ENCODE data around the gene PCNX4.

DNA sequence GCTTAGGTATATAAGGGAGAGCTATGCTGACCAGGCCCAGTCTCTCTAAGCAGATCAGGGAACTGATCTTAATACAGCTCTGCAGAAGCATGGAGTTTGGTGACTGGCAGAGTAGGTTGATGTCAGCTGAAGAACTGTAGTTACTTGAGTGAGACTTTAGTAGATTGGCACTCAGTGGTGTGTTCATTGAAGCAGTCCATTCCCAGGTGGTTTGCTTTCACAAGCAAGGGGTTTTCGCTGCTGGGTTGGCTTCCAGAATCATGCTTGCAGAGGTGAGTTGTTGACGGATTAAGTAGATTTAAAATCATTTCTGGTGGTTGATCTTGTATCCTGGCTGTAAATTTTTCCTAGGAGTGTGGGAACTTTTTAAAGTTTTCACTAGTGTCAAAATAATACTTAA is 80.0 kb downstream of the PCNX4 start:
- TF ChIP-seq, protein P1, sequence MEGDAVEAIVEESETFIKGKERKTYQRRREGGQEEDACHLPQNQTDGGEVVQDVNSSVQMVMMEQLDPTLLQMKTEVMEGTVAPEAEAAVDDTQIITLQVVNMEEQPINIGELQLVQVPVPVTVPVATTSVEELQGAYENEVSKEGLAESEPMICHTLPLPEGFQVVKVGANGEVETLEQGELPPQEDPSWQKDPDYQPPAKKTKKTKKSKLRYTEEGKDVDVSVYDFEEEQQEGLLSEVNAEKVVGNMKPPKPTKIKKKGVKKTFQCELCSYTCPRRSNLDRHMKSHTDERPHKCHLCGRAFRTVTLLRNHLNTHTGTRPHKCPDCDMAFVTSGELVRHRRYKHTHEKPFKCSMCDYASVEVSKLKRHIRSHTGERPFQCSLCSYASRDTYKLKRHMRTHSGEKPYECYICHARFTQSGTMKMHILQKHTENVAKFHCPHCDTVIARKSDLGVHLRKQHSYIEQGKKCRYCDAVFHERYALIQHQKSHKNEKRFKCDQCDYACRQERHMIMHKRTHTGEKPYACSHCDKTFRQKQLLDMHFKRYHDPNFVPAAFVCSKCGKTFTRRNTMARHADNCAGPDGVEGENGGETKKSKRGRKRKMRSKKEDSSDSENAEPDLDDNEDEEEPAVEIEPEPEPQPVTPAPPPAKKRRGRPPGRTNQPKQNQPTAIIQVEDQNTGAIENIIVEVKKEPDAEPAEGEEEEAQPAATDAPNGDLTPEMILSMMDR (conservative IDR thresholded peaks at IDR 0.05 in 1 of 2, IDR thresholded peaks at IDR 0.05 in 1 of 2; ENCODE audit: low read depth in 1 of 2, low read length in 2 of 2) = no peak
- TF ChIP-seq EZH2 (IDR thresholded peaks at IDR 0.05; ENCODE audit: low read length, missing control alignments) = no peak

Measured in fibroblast of lung (primary cell).